SK-N-MC (cell line): ENCODE results near the gene ENHO.

ENCODE experiments used
- DNase-seq: peaks from one replicate; pipeline ENCODE4 v3.0.0-alpha.2; 2011; ENCODE audit warnings: low read depth, low spot score
- H3K27ac ChIP-seq: fragments of 200-600 bp; sonication (generic); 2 replicates; pipeline ENCODE4 v1.5.1; 2016; ENCODE audit warnings: mixed run types
- H3K36me3 ChIP-seq: fragments of 200-600 bp; sonication (generic); 2 replicates; pipeline ENCODE4 v1.6.1; 2017; ENCODE audit warnings: antibody characterized with exemption, low read length, mixed read lengths; ENCODE audit not compliant: insufficient read depth
- H3K4me3 ChIP-seq: fragments of 200-600 bp; sonication (generic); 2 replicates; pipeline ENCODE4 v1.5.1; 2016
- H3K9ac ChIP-seq: fragments of 200-600 bp; sonication (generic); 2 replicates; pipeline ENCODE4 v1.8.0; 2017; ENCODE audit warnings: mixed run types, mixed read lengths; ENCODE audit not compliant: insufficient read length
- H3K9me3 ChIP-seq: fragments of 200-600 bp; sonication (generic); 2 replicates; pipeline ENCODE4 v1.6.1; 2017; ENCODE audit warnings: low read depth, mild to moderate bottlenecking, antibody characterized with exemption, low read length, moderate library complexity, mixed read lengths
- EZH2 ChIP-seq: fragments of 200-600 bp; sonication (generic); IDR thresholded peaks from one replicate; pipeline ENCODE4 v1.6.1; 2017; ENCODE audit warnings: antibody characterized with exemption
- FOXP2 ChIP-seq: optimal IDR thresholded peaks from 2 replicates; pipeline ENCODE3; 2011; ENCODE audit warnings: mild to moderate bottlenecking, moderate library complexity; ENCODE audit not compliant: insufficient read depth; ENCODE audit errors: extremely low read length, control extremely low read depth
- POLR2AphosphoS5 ChIP-seq: IDR thresholded peaks from 2 replicates; pipeline ENCODE4 v1.6.1; 2012; ENCODE audit warnings: mild to moderate bottlenecking, low read depth, low read length, borderline replicate concordance

ENHO gene

GRCh38 chr9:34508463-34508862, 14.3 kb downstream of the ENHO start:
- DNase-seq = no peak
- H3K9ac ChIP-seq = no peak overlapping the region
- TF ChIP-seq FOXP2 (no peak), EZH2 (no peak), POLR2AphosphoS5 (no peak)
- no peak overlapping the region for H3K27ac ChIP-seq
- H3K4me3 ChIP-seq = no peak overlapping the region
- H3K9me3 ChIP-seq = no peaks in the 10 kb centered on the region
- H3K36me3 ChIP-seq = no peaks in the 10 kb centered on the region

DNA sequence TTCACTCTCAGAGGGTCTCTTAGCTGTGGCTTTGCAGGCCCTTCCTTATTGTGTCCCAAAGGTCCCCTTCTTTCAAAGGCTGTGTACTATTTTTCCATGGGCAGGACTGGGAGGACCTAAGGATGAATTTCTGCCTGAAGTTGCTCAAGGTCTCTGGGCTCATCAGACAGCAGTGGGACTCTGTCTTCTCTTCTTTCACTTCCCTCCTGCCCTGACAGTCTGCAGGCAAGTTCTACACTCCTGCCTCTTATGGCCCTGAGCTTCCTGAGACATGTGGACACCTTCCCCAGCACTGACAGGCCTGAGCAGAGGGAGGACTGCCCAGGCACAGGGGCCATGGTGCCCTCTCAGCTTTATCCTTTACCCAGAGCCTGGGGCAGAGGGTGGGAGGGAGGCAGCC, 14.8 kb downstream of the ENHO start:
- no peak for DNase-seq
- H3K4me3 ChIP-seq = no peak overlapping the region
- no peak for TF ChIP-seq FOXP2
- TF ChIP-seq EZH2 = no peak
- TF ChIP-seq POLR2AphosphoS5 = no peak
- H3K27ac ChIP-seq = no peak overlapping the region
- H3K9me3 ChIP-seq = no peaks in the 10 kb centered on the region
- H3K9ac ChIP-seq = no peak overlapping the region
- no peaks in the 10 kb centered on the region for H3K36me3 ChIP-seq

DNA sequence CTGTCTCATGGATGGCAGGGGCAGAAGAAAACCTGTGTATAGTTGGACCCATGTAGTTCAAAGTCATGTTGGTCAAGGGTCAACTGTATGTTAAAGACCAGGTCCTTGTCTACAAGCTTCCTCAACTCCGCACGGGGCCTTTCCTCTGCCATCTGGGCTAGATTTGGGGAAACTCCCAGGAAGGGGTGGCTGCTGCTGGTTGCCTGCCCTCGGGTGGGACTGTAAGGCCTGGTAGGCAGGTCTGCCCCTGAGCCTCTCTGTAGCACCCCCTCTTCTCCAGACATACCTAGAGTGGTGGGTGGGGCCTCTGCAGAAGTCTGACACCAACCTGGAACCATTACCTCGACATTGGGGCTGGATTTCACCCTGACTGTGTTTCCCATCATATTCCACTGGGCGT, 15.2 kb downstream of the ENHO start:
- Histone ChIP-seq H3K36me3 (no peaks in the 10 kb centered on the region), H3K9me3 (no peaks in the 10 kb centered on the region), H3K9ac (no peak overlapping the region), H3K27ac (no peak overlapping the region), H3K4me3 (no peak overlapping the region)
- DNase-seq = no peak
- no peak for TF ChIP-seq EZH2
- TF ChIP-seq FOXP2 = no peak
- no peak for TF ChIP-seq POLR2AphosphoS5

DNA sequence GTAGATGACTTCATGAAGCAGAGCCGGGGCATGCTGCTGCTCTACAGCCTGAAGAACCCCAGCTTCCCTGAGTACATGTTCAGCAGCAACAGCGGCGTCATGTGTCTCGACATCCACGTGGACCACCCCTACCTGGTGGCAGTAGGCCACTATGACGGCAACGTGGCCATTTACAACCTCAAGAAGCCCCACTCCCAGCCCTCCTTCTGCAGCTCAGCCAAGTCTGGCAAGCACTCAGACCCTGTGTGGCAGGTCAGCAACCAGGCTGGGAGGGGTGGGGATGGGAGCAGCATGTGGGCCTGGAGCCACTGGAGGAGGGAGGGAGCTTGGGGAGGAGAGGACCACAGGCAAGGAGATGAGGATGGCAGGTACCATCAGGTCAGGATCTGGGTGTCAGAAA, 16.2 kb downstream of the ENHO start:
- H3K4me3 ChIP-seq = no peak overlapping the region
- H3K36me3 ChIP-seq = no peaks in the 10 kb centered on the region
- no peak overlapping the region for H3K9ac ChIP-seq
- TF ChIP-seq POLR2AphosphoS5 (no peak), EZH2 (no peak), FOXP2 (no peak)
- DNase-seq = no peak
- no peak overlapping the region for H3K27ac ChIP-seq
- H3K9me3 ChIP-seq = no peaks in the 10 kb centered on the region

GRCh38 chr9:34505370-34506120, 17.2 kb downstream of the ENHO start:
- no peak overlapping the region for H3K4me3 ChIP-seq
- TF ChIP-seq FOXP2 (no peak), EZH2 (no peak), POLR2AphosphoS5 (no peak)
- no peak for DNase-seq
- no peak overlapping the region for H3K27ac ChIP-seq
- H3K36me3 ChIP-seq = no peaks in the 10 kb centered on the region
- H3K9ac ChIP-seq = no peak overlapping the region
- H3K9me3 ChIP-seq = no peaks in the 10 kb centered on the region

DNA sequence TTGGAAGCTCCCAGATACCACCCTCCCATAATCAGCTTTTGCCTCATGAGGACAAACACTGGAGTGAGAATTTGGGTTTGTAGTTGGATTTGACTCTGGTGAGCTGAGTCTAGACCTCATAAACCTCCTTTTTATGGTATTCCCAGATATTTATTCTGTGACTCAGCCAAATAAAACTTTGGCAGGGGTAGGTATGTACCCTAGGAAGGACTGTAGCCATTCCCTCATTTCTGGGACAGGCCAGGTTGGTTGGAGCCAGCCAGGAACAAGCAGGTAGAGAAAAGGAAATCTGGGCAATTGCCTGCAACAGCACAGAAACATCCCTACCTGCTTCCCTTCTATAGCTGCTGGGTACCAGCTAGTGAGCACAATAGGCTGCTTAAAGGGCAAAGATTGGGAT, 19.4 kb downstream of the ENHO start:
- no peak for DNase-seq
- TF ChIP-seq EZH2 (no peak), POLR2AphosphoS5 (no peak), FOXP2 (no peak)
- H3K4me3 ChIP-seq = no peak overlapping the region
- no peak overlapping the region for H3K27ac ChIP-seq
- no peaks in the 10 kb centered on the region for H3K9me3 ChIP-seq
- H3K9ac ChIP-seq = no peak overlapping the region
- no peaks in the 10 kb centered on the region for H3K36me3 ChIP-seq

DNA sequence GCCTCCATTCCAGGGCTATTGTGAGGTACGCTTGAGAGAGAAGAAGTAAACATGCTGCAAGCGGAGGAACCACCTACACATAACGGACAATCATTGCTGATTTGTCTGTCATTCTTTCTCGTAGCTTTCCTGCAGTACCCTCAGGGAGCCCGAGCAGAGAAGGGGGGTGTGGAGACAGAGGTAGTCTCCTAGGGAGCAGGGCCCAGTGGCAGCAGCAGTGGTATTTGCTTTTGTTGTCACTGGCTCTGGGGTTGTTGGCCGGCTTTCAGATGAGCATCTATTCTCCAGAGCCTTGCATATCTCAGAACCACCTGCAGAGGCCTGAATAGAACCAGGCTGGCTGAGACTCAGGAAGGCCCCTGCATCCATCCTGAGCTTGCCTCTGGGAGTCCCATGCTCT, 19.9 kb downstream of the ENHO start:
- no peak overlapping the region for H3K4me3 ChIP-seq
- no peaks in the 10 kb centered on the region for H3K36me3 ChIP-seq
- no peak for DNase-seq
- no peak overlapping the region for H3K27ac ChIP-seq
- no peak overlapping the region for H3K9ac ChIP-seq
- no peaks in the 10 kb centered on the region for H3K9me3 ChIP-seq
- TF ChIP-seq FOXP2 (no peak), EZH2 (no peak), POLR2AphosphoS5 (no peak)

GRCh38 chr9:34502471-34502870, 20.3 kb downstream of the ENHO start:
- no peaks in the 10 kb centered on the region for H3K36me3 ChIP-seq
- no peaks in the 10 kb centered on the region for H3K9me3 ChIP-seq
- H3K9ac ChIP-seq = no peak overlapping the region
- no peak overlapping the region for H3K27ac ChIP-seq
- no peak for TF ChIP-seq FOXP2
- no peak for DNase-seq
- no peak overlapping the region for H3K4me3 ChIP-seq

GRCh38 chr9:34501889-34502425, 20.8 kb downstream of the ENHO start:
- no peak for DNase-seq
- H3K27ac ChIP-seq = no peak overlapping the region
- H3K9me3 ChIP-seq = no peaks in the 10 kb centered on the region
- no peak overlapping the region for H3K9ac ChIP-seq
- TF ChIP-seq FOXP2 = no peak
- TF ChIP-seq POLR2AphosphoS5 = no peak
- TF ChIP-seq EZH2 = no peak
- no peak overlapping the region for H3K4me3 ChIP-seq
- no peaks in the 10 kb centered on the region for H3K36me3 ChIP-seq
